GM10266 (cell line): Measurements from ENCODE around the gene ZNF385B.
"Not testable (repeated sequence)": the region's sequence is repeated elsewhere in the genome, so short reads cannot be mapped to it uniquely, and the experiment has no call there.

ENCODE experiments used
- DNase-seq: peaks from one replicate; pipeline ENCODE4 v3.0.0; 2012; ENCODE audit errors: extremely low spot score
- CTCF ChIP-seq: IDR thresholded peaks from 2 replicates; pipeline ENCODE4 v1.5.1; 2012; ENCODE audit warnings: mild to moderate bottlenecking, low read depth; ENCODE audit not compliant: control insufficient read depth, insufficient read depth; ENCODE audit errors: missing control alignments

The ZNF385B gene

GRCh38 chr2:179891237-179891636, 29.8 kb upstream of the ZNF385B start:
- no peak for DNase-seq
- TF ChIP-seq CTCF = no peak

GRCh38 chr2:179890666-179891065, 29.3 kb upstream of the ZNF385B start:
- DNase-seq = no peak
- no peak for TF ChIP-seq CTCF

- DNase-seq = not testable (repeated sequence)
These were observed 27.2 kb upstream of the ZNF385B start for GRCh38 chr2:179888642-179889041.

GRCh38 chr2:179884193-179884592, 22.8 kb upstream of the ZNF385B start:
- TF ChIP-seq CTCF = no peak
- DNase-seq = no peak

GRCh38 chr2:179882851-179883806, 21.7 kb upstream of the ZNF385B start:
- no peak for TF ChIP-seq CTCF
- DNase-seq = no peak

GRCh38 chr2:179877601-179878364, 16.4 kb upstream of the ZNF385B start:
- DNase-seq = no peak
- no peak for TF ChIP-seq CTCF

GRCh38 chr2:179876266-179876665, 14.9 kb upstream of the ZNF385B start:
- DNase-seq = no peak
- TF ChIP-seq CTCF = no peak
